ENCODE results near the gene INPP4A. TPM values are rescaled to one million over a fixed set of nuclear protein-coding genes. Genes with fewer than 3 reads are reported as not detected.
A peak's percentile ranks its signal among the peaks of the same experiment; 100 is the strongest.

INPP4A gene
- total RNA-seq, 1 donor from 2014 or later = 32.4 TPM

DNA sequence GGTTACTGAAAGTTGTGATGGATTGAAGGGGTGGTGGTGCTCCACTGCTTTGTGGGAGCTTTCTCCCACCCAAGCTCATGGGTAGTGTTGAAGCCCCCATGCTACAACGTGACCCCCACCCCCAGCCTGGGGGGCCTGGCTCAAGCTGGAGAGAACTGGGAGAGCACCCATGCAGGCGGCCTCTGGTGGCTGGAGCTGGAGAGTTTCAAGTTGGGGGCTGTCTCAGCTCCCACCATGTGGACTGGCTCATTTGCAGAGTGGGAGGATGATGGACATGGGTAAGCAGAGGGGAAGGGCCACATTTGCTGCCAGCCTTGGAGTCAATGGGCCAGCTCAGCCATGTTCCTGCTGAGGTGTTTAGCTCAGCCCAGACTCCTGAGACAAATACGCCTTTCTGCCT, 62.8 kb downstream of the INPP4A start:
- no peaks in the 10 kb centered on the region for H3K27me3 Mint-ChIP-seq (ENCODE audit: low read depth)
- peak overlapping the region; percentile 50 for H3K27ac Mint-ChIP-seq (ENCODE audit: unreplicated experiment)
- H3K9me3 Mint-ChIP-seq = peaks cover 4% of the 10 kb centered on the region
- H3K4me3 Mint-ChIP-seq = no peak overlapping the region
- TF ChIP-seq, protein P1, sequence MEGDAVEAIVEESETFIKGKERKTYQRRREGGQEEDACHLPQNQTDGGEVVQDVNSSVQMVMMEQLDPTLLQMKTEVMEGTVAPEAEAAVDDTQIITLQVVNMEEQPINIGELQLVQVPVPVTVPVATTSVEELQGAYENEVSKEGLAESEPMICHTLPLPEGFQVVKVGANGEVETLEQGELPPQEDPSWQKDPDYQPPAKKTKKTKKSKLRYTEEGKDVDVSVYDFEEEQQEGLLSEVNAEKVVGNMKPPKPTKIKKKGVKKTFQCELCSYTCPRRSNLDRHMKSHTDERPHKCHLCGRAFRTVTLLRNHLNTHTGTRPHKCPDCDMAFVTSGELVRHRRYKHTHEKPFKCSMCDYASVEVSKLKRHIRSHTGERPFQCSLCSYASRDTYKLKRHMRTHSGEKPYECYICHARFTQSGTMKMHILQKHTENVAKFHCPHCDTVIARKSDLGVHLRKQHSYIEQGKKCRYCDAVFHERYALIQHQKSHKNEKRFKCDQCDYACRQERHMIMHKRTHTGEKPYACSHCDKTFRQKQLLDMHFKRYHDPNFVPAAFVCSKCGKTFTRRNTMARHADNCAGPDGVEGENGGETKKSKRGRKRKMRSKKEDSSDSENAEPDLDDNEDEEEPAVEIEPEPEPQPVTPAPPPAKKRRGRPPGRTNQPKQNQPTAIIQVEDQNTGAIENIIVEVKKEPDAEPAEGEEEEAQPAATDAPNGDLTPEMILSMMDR (conservative IDR thresholded peaks at IDR 0.05) = no peak
- H3K4me1 Mint-ChIP-seq = peaks cover 53% of the 10 kb centered on the region
- DNase-seq (ENCODE audit: low read depth, low spot score) = no peak
- H3K36me3 Mint-ChIP-seq (ENCODE audit: low read depth) = no peaks in the 10 kb centered on the region

DNA sequence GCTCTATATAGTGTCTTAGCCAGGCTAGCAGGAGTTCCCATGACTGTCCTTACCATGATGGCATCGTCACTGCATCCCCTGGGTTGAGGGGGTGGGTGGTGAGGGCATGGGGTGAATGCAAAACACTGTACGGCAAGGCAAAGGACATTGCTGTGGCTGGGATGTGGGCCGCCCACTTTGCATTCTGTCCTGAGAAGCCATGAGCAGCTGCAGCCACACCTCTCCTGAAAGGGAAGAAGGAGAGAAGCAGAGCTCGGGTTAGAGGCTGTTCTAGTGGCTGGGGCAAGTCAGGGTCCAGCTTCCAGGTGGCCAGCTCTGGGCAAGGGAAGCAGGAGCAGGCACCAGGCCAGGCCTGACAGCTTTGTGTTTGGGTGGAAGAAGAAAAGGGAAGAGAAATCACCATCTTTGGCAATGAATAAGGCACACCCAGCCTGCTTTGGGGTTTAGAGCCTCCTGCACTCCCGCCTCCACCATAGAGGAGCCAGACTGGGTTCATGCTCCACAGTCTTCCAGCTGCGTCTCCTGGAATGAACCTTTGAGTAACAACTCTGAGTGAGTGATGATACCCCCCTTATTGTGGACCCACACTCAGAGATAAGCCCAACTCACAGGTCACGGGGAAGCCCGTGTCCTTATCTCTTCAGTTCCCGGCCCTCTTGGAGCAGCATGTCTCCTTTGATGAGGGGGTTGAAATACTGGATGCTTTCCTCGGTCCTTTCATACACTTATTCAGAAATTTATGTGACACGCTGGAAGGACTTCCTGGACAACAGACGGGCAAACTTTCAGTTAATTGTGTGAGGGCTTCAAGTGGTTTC, 63.4 kb downstream of the INPP4A start:
- H3K27ac Mint-ChIP-seq (ENCODE audit: unreplicated experiment) = peak overlapping the region; percentile 97
- no peak overlapping the region for H3K4me3 Mint-ChIP-seq
- DNase-seq (ENCODE audit: low read depth, low spot score) = no peak
- no peaks in the 10 kb centered on the region for H3K36me3 Mint-ChIP-seq (ENCODE audit: low read depth)
- H3K27me3 Mint-ChIP-seq (ENCODE audit: low read depth) = no peaks in the 10 kb centered on the region
- H3K4me1 Mint-ChIP-seq = peaks cover 46% of the 10 kb centered on the region
- no peaks in the 10 kb centered on the region for H3K9me3 Mint-ChIP-seq
- TF ChIP-seq, protein P1 (conservative IDR thresholded peaks at IDR 0.05) = no peak

DNA sequence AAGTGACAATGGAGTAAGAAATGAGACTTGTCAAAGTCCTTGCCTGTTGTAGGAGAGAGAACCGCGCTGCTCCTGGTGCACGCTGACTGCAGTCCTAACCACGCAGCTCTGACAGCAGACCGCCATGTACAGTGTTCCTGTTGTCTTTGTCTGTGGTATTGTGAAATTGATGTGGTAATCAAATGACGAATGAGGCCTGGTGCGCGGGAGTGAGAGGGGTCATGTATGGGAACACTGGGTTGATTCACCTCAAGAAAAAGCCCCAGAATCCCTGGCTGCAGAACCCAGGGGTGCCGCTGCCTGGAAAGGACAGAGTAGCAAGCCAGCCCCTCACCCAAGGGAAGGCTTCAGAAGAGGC, 64.0 kb downstream of the INPP4A start:
- no peak for DNase-seq (ENCODE audit: low read depth, low spot score)
- Mint-ChIP-seq H3K9me3 (no peaks in the 10 kb centered on the region), H3K27me3 (ENCODE audit: low read depth) (no peaks in the 10 kb centered on the region), H3K36me3 (ENCODE audit: low read depth) (no peaks in the 10 kb centered on the region), H3K4me1 (peaks cover 40% of the 10 kb centered on the region), H3K27ac (ENCODE audit: unreplicated experiment) (peak overlapping the region; percentile 97), H3K4me3 (no peak overlapping the region)
- TF ChIP-seq, protein P1 (conservative IDR thresholded peaks at IDR 0.05) = no peak

DNA sequence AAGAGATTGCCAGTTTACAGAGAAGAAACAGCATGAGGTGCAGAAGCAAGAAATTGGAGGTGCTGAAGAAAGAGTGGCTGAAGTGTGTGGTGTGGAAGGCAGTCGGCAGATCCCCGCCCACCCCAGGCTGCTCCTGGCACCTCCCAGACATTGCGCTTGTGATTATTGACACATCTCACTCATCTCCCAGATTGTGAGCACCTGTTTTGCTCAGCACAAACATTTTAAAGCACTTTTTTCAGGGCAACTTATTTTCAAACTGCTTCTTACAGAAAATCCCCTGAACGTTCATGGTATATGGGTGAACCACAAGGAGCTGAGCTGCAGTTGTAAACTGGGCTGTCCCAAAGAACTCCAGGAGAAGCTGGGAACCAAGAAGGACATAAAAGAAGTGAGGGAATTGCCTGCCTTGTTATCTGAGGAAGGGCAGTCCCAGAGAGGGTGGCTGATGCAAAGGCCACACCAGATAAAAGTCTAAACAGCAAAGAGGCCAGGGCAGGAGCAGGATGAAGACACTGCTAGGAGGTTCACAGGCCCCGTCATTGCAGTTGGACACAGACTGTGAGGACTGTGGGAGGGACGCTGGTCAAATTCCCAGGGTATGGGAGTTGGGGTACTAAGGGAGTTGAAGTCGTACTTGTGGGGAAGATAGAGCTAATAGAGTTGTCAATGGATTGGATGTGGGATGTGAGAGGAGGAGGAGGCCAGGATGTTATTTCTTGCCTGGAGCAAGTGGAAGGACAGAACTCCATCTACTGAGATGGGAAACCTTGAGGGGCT, 65.1 kb downstream of the INPP4A start:
- no peaks in the 10 kb centered on the region for H3K9me3 Mint-ChIP-seq
- H3K4me3 Mint-ChIP-seq = no peak overlapping the region
- no peaks in the 10 kb centered on the region for H3K27me3 Mint-ChIP-seq (ENCODE audit: low read depth)
- H3K36me3 Mint-ChIP-seq (ENCODE audit: low read depth) = no peaks in the 10 kb centered on the region
- TF ChIP-seq, protein P1 (conservative IDR thresholded peaks at IDR 0.05) = no peak
- no peak overlapping the region for H3K27ac Mint-ChIP-seq (ENCODE audit: unreplicated experiment)
- DNase-seq (ENCODE audit: low read depth, low spot score) = no peak
- peaks cover 30% of the 10 kb centered on the region for H3K4me1 Mint-ChIP-seq

DNA sequence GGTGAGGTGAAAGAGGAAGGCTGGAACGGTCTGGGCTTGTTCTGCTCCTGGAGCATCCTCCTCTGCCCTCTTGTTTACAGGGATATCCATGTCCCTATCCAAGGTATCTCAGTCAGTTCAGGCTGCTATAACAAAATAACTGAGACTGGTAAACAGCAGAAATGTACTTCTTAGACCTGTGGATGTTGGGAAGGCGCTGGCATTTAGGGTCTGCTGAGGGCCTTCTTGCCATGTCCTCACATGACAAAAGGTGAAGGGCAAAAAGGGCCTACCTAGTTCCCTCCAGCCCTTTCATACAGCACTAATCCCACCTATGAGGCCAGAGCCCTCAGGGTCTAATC, 65.6 kb downstream of the INPP4A start:
- H3K9me3 Mint-ChIP-seq = no peaks in the 10 kb centered on the region

More for the DNA sequence above, 65.6 kb downstream of the INPP4A start:
- Mint-ChIP-seq H3K36me3 (ENCODE audit: low read depth) (no peaks in the 10 kb centered on the region), H3K4me1 (peaks cover 26% of the 10 kb centered on the region), H3K4me3 (no peak overlapping the region), H3K27ac (ENCODE audit: unreplicated experiment) (no peak overlapping the region), H3K27me3 (ENCODE audit: low read depth) (no peaks in the 10 kb centered on the region)
- TF ChIP-seq, protein P1 (conservative IDR thresholded peaks at IDR 0.05) = no peak
- DNase-seq (ENCODE audit: low read depth, low spot score) = no peak

All from neural crest cell (in vitro differentiated cells).